Fibroblast of lung (primary cell): ENCODE results near the gene USP47. TPM values are rescaled to one million over a fixed set of nuclear protein-coding genes. Genes with fewer than 3 reads are reported as not detected.

Experiments
- DNase-seq, 2 donors: peaks; one replicate each; pipeline versions ENCODE4 v3.0.0 to v3.0.0-alpha.2; 2010; ENCODE audit warnings: low read depth in 2 of 2
- H2AFZ ChIP-seq: 2 replicates; pipeline ENCODE4 v1.5.1; 2012; ENCODE audit warnings: low read length, control low read depth, inconsistent platforms
- H3K27ac ChIP-seq: 2 replicates; pipeline ENCODE4 v1.5.1; 2011; ENCODE audit warnings: low read length, control low read depth; ENCODE audit not compliant: insufficient read depth
- H3K27me3 ChIP-seq: 2 replicates; pipeline ENCODE4 v1.5.1; 2011; ENCODE audit warnings: mild to moderate bottlenecking, low read length; ENCODE audit not compliant: control insufficient read depth, insufficient read depth
- H3K36me3 ChIP-seq: 2 replicates; pipeline ENCODE4 v1.5.1; 2011; ENCODE audit warnings: low read length; ENCODE audit not compliant: control insufficient read depth, insufficient read depth
- H3K4me1 ChIP-seq: 2 replicates; pipeline ENCODE4 v1.5.1; 2011; ENCODE audit warnings: low read length; ENCODE audit not compliant: control insufficient read depth, insufficient read depth; ENCODE audit errors: extremely low read depth
- H3K4me2 ChIP-seq: 2 replicates; pipeline ENCODE4 v1.5.1; 2011; ENCODE audit warnings: low read length, control low read depth; ENCODE audit not compliant: insufficient read depth; ENCODE audit errors: extremely low read depth
- H3K4me3 ChIP-seq, 4 experiments: fragments of 200-600 bp in 1 of 4; sonication (generic) in 1 of 4; replicated peaks in 1 of 4; 2 replicates each; pipeline ENCODE4 v1.5.1; 2011 to 2016; ENCODE audit warnings: low read length in 4 of 4, low read depth in 3 of 4, mild to moderate bottlenecking in 3 of 4, control low read depth in 2 of 4, inconsistent platforms in 1 of 4, mixed read lengths in 1 of 4; ENCODE audit not compliant: insufficient read depth in 1 of 4; ENCODE audit errors: control extremely low read depth in 1 of 4
- H3K79me2 ChIP-seq: 2 replicates; pipeline ENCODE4 v1.5.1; 2012; ENCODE audit warnings: mild to moderate bottlenecking, low read length, inconsistent platforms; ENCODE audit not compliant: control insufficient read depth, insufficient read depth
- H3K9ac ChIP-seq: 2 replicates; pipeline ENCODE4 v1.5.1; 2011; ENCODE audit warnings: mild to moderate bottlenecking, low read length, control low read depth; ENCODE audit not compliant: insufficient read depth
- H3K9me3 ChIP-seq: 2 replicates; pipeline ENCODE4 v1.5.1; 2012; ENCODE audit warnings: low read depth, low read length; ENCODE audit not compliant: control insufficient read depth, insufficient read depth
- H4K20me1 ChIP-seq: 2 replicates; pipeline ENCODE4 v1.5.1; 2011; ENCODE audit warnings: low read length; ENCODE audit not compliant: control insufficient read depth, insufficient read depth; ENCODE audit errors: extremely low read depth
- EZH2 ChIP-seq: IDR thresholded peaks from 2 replicates; pipeline ENCODE4 v1.5.1; 2012; ENCODE audit warnings: low read length, control low read depth, mild to moderate bottlenecking; ENCODE audit errors: missing control alignments
- polyA plus RNA-seq, 2 donors: library from polyadenylated mRNA; depleted of rRNA in 1 of 2; stranded (reverse) in 1 of 2; unstranded in 1 of 2; fragments of >200 nt; gene quantifications; 2 replicates each; pipeline ENCODE4 v1.2.1, GENCODE V29; 2011 to 2012; ENCODE audit warnings: missing spikeins in 1 of 2
- total RNA-seq: library from RNA; depleted of rRNA; stranded (reverse); fragments of >200 nt; gene quantifications from 2 replicates; pipeline ENCODE4 v1.2.1, GENCODE V29; 2014
- TF ChIP-seq, protein P1 (sequence below), 2 donors: IDR thresholded peaks in 1 of 2; conservative IDR thresholded peaks in 1 of 2; 1 replicate in 1 of 2; 2 replicates in 1 of 2; pipeline ENCODE4 v1.5.1; 2011 to 2012; ENCODE audit warnings: low read length in 2 of 2, control low read depth in 1 of 2, inconsistent platforms in 1 of 2, low read depth in 1 of 2, mild to moderate bottlenecking in 1 of 2

USP47 gene
- total and polyA plus RNA-seq, 2 donors (not counting 1 experiment from before 2014, with no cell fraction given), result 40.3 to 162 TPM

DNA sequence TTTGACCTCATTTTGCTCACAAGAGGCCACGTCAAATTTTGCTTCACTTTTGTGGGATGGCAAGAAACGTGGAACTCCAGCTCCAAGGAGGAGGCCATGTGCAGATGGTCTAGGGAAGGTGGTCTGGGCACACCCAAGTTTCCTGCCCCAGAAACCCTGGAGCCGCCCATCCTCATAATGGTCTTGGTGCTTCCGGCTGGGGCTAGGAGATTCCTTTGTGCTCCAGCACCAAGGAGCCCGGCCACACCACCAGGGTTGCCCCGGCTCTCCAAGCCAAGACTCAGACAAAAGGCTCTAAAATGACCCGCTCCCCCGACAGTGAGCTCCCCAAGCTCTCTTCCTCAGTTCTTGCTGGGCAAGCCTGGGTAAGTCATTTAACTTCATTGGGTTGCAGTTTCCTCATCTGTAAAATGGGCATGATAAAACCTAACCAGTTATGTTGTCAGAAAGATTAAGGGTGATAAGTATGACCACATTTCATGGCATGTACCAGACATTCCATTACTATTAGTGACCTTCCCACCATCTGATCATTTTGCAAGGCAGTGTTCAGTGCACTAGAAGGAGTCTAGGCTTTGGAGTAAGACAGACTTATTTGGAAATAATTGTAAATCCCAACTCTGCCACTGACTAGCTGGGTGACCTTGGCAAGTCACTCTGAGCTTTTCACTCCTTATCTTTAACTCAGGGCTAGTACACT lies 143.4 kb downstream of the USP47 start:
- Histone ChIP-seq H4K20me1 (no peaks in the 10 kb centered on the region), H3K27ac (peak overlapping the region; percentile 69), H3K79me2 (peaks cover 15% of the 10 kb centered on the region), H3K9ac (peak overlapping the region; percentile 1), H2AFZ (no peak overlapping the region), H3K9me3 (no peaks in the 10 kb centered on the region), H3K36me3 (peaks cover 2% of the 10 kb centered on the region), H3K27me3 (no peaks in the 10 kb centered on the region), H3K4me2 (peak overlapping the region; percentile 10), H3K4me3 (no peak overlapping the region), H3K4me1 (peaks cover 71% of the 10 kb centered on the region)
- TF ChIP-seq, protein P1, sequence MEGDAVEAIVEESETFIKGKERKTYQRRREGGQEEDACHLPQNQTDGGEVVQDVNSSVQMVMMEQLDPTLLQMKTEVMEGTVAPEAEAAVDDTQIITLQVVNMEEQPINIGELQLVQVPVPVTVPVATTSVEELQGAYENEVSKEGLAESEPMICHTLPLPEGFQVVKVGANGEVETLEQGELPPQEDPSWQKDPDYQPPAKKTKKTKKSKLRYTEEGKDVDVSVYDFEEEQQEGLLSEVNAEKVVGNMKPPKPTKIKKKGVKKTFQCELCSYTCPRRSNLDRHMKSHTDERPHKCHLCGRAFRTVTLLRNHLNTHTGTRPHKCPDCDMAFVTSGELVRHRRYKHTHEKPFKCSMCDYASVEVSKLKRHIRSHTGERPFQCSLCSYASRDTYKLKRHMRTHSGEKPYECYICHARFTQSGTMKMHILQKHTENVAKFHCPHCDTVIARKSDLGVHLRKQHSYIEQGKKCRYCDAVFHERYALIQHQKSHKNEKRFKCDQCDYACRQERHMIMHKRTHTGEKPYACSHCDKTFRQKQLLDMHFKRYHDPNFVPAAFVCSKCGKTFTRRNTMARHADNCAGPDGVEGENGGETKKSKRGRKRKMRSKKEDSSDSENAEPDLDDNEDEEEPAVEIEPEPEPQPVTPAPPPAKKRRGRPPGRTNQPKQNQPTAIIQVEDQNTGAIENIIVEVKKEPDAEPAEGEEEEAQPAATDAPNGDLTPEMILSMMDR (conservative IDR thresholded peaks at IDR 0.05 in 1 of 2, IDR thresholded peaks at IDR 0.05 in 1 of 2; ENCODE audit: low read depth in 1 of 2, low read length in 2 of 2), result no peak
- TF ChIP-seq EZH2, result no peak
- peak; percentile 70 to 90 for DNase-seq

- peaks cover 68% of the 10 kb centered on the region for H3K4me1 ChIP-seq
- no peak overlapping the region for H3K4me2 ChIP-seq
These were observed 144.5 kb downstream of the USP47 start for GRCh38 chr11:11985954-11986949.

More at GRCh38 chr11:11985954-11986949, 144.5 kb downstream of the USP47 start:
- Histone ChIP-seq H3K27me3 (no peaks in the 10 kb centered on the region), H3K36me3 (peaks cover 2% of the 10 kb centered on the region), H3K9ac (no peak overlapping the region), H3K4me3 (no peak overlapping the region), H3K79me2 (peaks cover 17% of the 10 kb centered on the region), H3K9me3 (no peaks in the 10 kb centered on the region), H3K27ac (peak overlapping the region; percentile 69), H4K20me1 (no peaks in the 10 kb centered on the region), H2AFZ (no peak overlapping the region)
- no peak for TF ChIP-seq EZH2
- TF ChIP-seq, protein P1 (conservative IDR thresholded peaks at IDR 0.05 in 1 of 2, IDR thresholded peaks at IDR 0.05 in 1 of 2; ENCODE audit: low read depth in 1 of 2, low read length in 2 of 2), result no peak
- DNase-seq, result no peak
